Pancreas (tissue), 8 donors: ENCODE data around the gene SAGE1. TPM values are rescaled to one million over a fixed set of nuclear protein-coding genes. Genes with fewer than 3 reads are reported as not detected.

Experiments
- polyA plus RNA-seq, 2 donors: library from polyadenylated mRNA; stranded (reverse); fragments of 200-250 nt; gene quantifications; one replicate each; pipeline ENCODE4 v1.2.3, GENCODE V29; 2013
- total RNA-seq, 6 donors: library from RNA; stranded (reverse); fragmentation: NEBNext Ultra II Directional in 4 of 6; extraction: Animal tissue kit (Norgen Biotek cat#: 25700) in 4 of 6; gene quantifications; one replicate each; pipeline versions ENCODE4 v1.2.1 to v1.2.4, GENCODE V29; 2021 to 2023
- donor health status: healthy with polysubstance abuse.
- donor health status: DM: no; HTN: no; CAD: no; lungs with moderate emphysema.
- donor health status: DM: no; HTN: no; CAD: no.
- donor health status: Bipolar disorder and iron deficiency.
- donor health status: DM: yes; HTN: yes; CAD: no.
- donor health status: DM: no; HTN: no; CAD: no.
- donor health status: DM: no; HTN: no; CAD: no.
- donor health status: DM: yes; HTN: yes; CAD: no.

The SAGE1 gene
- total and polyA plus RNA-seq, 8 donors = 0.47 TPM; not detected in 7

Other genes starting within 250 kb of the SAGE1 start
- not detected for gene CT45A1, start 180.1 kb upstream of the SAGE1 start, total RNA-seq
- gene CT45A1, start 180.1 kb upstream of the SAGE1 start, polyA plus RNA-seq = not detected
- gene CT45A3, start 125.5 kb upstream of the SAGE1 start, total RNA-seq = not detected
- gene CT45A3, start 125.5 kb upstream of the SAGE1 start, polyA plus RNA-seq = not detected
- not detected for gene CT45A5, start 108.2 kb upstream of the SAGE1 start, total RNA-seq
- not detected for gene CT45A5, start 108.2 kb upstream of the SAGE1 start, polyA plus RNA-seq
- gene CT45A6, start 90.9 kb upstream of the SAGE1 start, total RNA-seq = not detected
- gene CT45A6, start 90.9 kb upstream of the SAGE1 start, polyA plus RNA-seq = not detected
- not detected for gene CT45A2, start 73.7 kb upstream of the SAGE1 start, total RNA-seq
- not detected for gene CT45A2, start 73.7 kb upstream of the SAGE1 start, polyA plus RNA-seq
- gene CT45A7, start 56.4 kb upstream of the SAGE1 start, total RNA-seq = not detected
- gene CT45A7, start 56.4 kb upstream of the SAGE1 start, polyA plus RNA-seq = not detected
- gene CT45A8, start 39.2 kb upstream of the SAGE1 start, total RNA-seq = not detected
- gene CT45A8, start 39.2 kb upstream of the SAGE1 start, polyA plus RNA-seq = not detected
- not detected for gene CT45A9, start 21.9 kb upstream of the SAGE1 start, total RNA-seq
- not detected for gene CT45A9, start 21.9 kb upstream of the SAGE1 start, polyA plus RNA-seq
- not detected for gene CT45A10, start 272 bp upstream of the SAGE1 start, total RNA-seq
- gene CT45A10, start 272 bp upstream of the SAGE1 start, polyA plus RNA-seq = not detected
- 10 to 100 TPM in 4 of 6 donors, 1 to 10 TPM in 2; 6.7 to 15.6 (median 11.7) TPM for gene MMGT1, start 80.3 kb downstream of the SAGE1 start, total RNA-seq
- gene MMGT1, start 80.3 kb downstream of the SAGE1 start, polyA plus RNA-seq = 1 to 10 TPM; 1.4 to 7.0 TPM
- gene SLC9A6, start 91.7 kb downstream of the SAGE1 start, total RNA-seq = 1 to 10 TPM; 2.1 to 8.3 (median 4.4) TPM
- 1 to 10 TPM; 2.8 to 6.2 TPM for gene SLC9A6, start 91.7 kb downstream of the SAGE1 start, polyA plus RNA-seq